SK-N-MC (cell line): Measurements from ENCODE around the gene SLFNL1.

ENCODE experiments used
- DNase-seq: peaks from one replicate; pipeline ENCODE4 v3.0.0-alpha.2; 2011; ENCODE audit warnings: low read depth, low spot score
- H3K27ac ChIP-seq: fragments of 200-600 bp; sonication (generic); 2 replicates; pipeline ENCODE4 v1.5.1; 2016; ENCODE audit warnings: mixed run types
- H3K36me3 ChIP-seq: fragments of 200-600 bp; sonication (generic); 2 replicates; pipeline ENCODE4 v1.6.1; 2017; ENCODE audit warnings: antibody characterized with exemption, low read length, mixed read lengths; ENCODE audit not compliant: insufficient read depth
- H3K4me3 ChIP-seq: fragments of 200-600 bp; sonication (generic); 2 replicates; pipeline ENCODE4 v1.5.1; 2016
- H3K9ac ChIP-seq: fragments of 200-600 bp; sonication (generic); 2 replicates; pipeline ENCODE4 v1.8.0; 2017; ENCODE audit warnings: mixed run types, mixed read lengths; ENCODE audit not compliant: insufficient read length
- H3K9me3 ChIP-seq: fragments of 200-600 bp; sonication (generic); 2 replicates; pipeline ENCODE4 v1.6.1; 2017; ENCODE audit warnings: low read depth, mild to moderate bottlenecking, antibody characterized with exemption, low read length, moderate library complexity, mixed read lengths
- EZH2 ChIP-seq: fragments of 200-600 bp; sonication (generic); IDR thresholded peaks from one replicate; pipeline ENCODE4 v1.6.1; 2017; ENCODE audit warnings: antibody characterized with exemption
- FOXP2 ChIP-seq: optimal IDR thresholded peaks from 2 replicates; pipeline ENCODE3; 2011; ENCODE audit warnings: mild to moderate bottlenecking, moderate library complexity; ENCODE audit not compliant: insufficient read depth; ENCODE audit errors: extremely low read length, control extremely low read depth
- POLR2AphosphoS5 ChIP-seq: IDR thresholded peaks from 2 replicates; pipeline ENCODE4 v1.6.1; 2012; ENCODE audit warnings: mild to moderate bottlenecking, low read depth, low read length, borderline replicate concordance

SLFNL1 gene

DNA sequence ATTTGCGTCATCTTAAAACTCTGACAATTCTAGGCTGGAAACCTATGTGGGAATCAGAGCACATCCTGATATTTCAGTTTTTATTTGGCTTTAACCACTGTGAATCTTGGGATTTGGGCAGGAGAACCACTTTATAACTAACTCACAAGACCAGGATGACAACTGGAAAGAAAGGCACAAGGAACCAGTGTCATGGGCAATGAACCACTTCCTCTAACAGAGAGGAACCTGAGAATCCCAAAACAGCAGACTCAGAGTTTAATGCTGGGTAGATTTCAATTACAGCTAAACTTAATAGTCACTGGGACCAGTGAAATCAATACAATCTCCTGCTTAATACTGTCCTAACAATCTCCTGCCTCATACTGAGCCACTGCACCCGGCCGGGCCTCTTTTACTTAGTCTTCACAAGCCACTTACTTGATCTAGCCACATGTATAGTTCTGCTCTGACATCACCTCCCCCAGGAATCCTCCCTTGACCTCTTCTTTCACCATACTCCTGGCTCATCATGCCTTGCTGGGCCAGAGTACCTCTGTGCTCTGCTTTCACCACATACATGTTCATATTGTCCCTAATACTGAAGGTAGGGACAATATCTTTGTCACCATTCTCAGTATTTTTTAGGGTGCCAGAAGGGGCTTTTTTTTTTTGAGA lies 20.2 kb upstream of the SLFNL1 start:
- Histone ChIP-seq H3K27ac (no peak overlapping the region), H3K4me3 (no peak overlapping the region), H3K9me3 (no peaks in the 10 kb centered on the region), H3K9ac (no peak overlapping the region), H3K36me3 (peaks cover 39% of the 10 kb centered on the region; the same call in 1 of the 2 replicates)
- DNase-seq = no peak
- TF ChIP-seq EZH2 (no peak), FOXP2 (no peak), POLR2AphosphoS5 (no peak)

DNA sequence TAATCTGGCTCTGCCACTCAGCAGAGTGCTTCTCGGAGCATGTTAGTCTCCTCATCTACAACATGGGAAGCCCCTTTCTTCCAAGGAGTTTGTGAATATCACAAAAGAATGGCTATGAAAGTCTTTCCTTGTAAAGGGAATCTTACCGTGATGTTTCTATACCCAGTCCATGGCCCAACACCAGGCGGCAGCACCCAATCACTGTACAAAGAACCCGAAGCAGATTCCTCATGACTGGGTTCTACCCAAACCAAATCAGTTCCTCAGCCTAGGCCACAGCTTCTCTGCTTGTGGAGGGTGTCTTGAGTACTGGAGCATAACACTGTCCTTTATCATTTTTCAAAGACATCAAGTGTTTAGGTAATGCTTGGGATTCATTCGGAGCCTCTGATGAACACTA lies 16.6 kb upstream of the SLFNL1 start:
- DNase-seq = no peak
- no peak overlapping the region for H3K4me3 ChIP-seq
- H3K27ac ChIP-seq = no peak overlapping the region
- no peak overlapping the region for H3K9ac ChIP-seq
- no peaks in the 10 kb centered on the region for H3K9me3 ChIP-seq
- TF ChIP-seq FOXP2 (no peak), EZH2 (no peak), POLR2AphosphoS5 (no peak)
- peaks cover 46% of the 10 kb centered on the region for H3K36me3 ChIP-seq

DNA sequence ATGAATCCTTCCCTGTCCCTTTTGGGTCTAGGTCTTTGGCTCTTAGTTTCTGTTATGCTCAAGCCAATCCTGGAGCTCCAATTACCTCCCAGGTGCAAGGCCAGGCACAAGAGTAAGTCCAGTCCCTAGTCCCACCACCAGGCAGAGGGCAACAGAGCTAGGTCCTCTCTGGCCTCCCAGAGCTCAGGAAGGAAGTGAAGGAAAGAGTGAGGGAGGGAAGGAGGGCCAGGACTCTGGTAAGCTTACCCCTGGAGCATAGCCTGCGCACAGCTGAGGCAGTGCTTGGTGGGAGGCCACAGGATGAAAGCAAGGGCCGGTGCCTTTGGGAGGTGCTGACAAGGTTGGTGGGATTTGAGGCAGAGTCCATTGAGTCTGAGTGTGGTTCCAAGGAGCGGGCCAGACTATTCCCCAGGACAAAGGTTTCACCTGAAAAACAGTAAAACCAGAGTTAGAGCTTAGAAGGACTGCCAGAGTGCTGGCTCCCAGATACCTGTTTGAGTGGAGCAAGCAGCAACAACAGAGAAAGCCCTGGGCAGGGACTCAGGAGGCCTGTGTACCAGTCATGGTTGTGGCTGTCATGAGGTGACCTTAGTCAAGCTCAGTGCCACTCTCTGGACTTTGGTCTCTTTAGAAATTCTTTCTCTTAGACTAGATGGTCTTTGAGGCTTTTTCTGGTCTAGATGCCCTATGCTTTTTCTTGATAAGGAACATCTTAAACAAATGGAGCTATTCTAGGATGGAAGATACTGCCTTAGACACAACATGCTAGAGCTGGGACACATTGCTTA lies 15.8 kb upstream of the SLFNL1 start:
- Histone ChIP-seq H3K9ac (no peak overlapping the region), H3K36me3 (peaks cover 50% of the 10 kb centered on the region), H3K4me3 (no peak overlapping the region), H3K27ac (no peak overlapping the region), H3K9me3 (no peaks in the 10 kb centered on the region)
- TF ChIP-seq EZH2 (no peak), POLR2AphosphoS5 (no peak), FOXP2 (no peak)
- no peak for DNase-seq

DNA sequence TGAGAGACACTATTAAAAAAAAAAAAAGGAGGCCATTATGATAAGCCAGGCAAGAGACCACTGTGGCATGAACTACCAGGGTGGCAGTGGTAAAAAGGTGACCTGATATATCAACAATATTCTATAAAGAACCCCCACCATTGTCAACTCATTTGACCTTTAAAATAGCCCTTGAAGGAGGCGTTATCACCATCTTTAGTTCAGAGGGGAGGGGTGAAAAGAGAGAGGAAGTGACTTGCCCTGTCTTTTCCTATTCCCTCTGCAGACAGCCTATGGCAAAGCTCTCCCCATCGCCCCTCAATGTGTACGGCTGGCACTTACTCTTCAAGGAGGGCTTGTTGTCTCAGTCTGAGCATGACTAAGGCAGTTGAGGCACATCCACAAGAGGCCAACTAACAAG lies 11.7 kb upstream of the SLFNL1 start:
- no peak for DNase-seq
- Histone ChIP-seq H3K27ac (no peak overlapping the region), H3K9ac (no peak overlapping the region), H3K36me3 (peaks cover 52% of the 10 kb centered on the region), H3K4me3 (no peak overlapping the region), H3K9me3 (no peaks in the 10 kb centered on the region)
- no peak for TF ChIP-seq POLR2AphosphoS5
- no peak for TF ChIP-seq FOXP2
- no peak for TF ChIP-seq EZH2

DNA sequence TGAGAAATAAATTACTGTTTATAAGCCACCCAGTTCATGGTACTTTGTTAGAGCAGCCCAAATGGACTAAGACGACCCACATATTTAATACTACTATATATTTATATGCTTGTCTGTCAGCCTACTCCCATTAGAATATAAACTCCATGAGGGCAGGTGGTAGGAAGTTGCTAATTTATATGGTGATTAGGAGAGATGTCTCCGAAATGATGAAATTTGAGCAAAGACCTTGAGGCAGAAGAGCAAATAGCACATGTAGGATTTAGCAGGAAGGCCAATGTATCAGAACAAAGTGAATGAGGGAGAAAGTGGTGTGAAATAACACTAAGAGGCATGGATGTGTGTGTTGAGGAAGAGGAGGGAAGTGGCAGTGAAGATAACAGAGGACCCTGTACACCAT lies 10.6 kb upstream of the SLFNL1 start:
- peaks cover 57% of the 10 kb centered on the region for H3K36me3 ChIP-seq

DNA sequence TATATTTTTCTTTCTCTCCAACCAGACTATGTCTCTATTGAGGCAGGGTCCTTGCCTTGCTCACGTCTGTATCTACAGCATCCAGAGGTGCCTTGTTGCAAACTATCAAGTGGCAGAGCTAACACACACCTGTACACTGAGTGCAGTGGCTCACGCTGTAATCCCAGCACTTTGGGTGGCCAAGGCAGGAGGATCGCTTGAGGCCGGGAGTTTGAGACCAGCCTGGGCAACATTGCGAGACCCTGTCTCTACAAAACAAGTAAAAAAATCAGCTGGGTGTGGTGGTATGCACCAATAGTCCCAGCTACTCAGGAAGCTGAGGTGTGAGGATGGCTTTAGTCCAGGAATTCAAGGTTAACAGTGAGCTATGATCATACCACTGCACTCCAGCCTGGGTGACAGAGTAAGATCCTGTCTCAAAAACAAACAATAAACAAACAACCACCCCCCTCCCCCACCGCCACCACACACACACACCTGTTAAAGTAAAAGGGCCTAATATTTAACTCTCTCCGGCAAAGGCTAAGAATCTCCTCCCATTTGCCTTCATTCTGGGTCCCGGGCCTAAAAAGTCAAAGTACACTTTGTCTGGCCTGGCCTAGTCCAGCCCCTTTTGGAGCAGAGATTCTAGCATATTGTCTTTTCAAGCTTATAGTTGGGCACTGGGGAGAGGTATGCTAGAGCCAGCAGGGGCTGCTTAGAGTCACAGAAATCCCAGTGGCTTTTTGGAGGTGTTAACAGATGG lies 9.5 kb upstream of the SLFNL1 start:
- Histone ChIP-seq H3K36me3 (peaks cover 48% of the 10 kb centered on the region), H3K27ac (no peak overlapping the region), H3K4me3 (no peak overlapping the region), H3K9me3 (no peaks in the 10 kb centered on the region), H3K9ac (no peak overlapping the region)
- no peak for TF ChIP-seq EZH2
- no peak for TF ChIP-seq POLR2AphosphoS5
- TF ChIP-seq FOXP2 = no peak
- DNase-seq = no peak

More for the DNA sequence above, 10.6 kb upstream of the SLFNL1 start:
- H3K27ac ChIP-seq = no peak overlapping the region
- no peak overlapping the region for H3K9ac ChIP-seq
- DNase-seq = no peak
- TF ChIP-seq FOXP2 = no peak
- no peak for TF ChIP-seq EZH2
- no peak for TF ChIP-seq POLR2AphosphoS5
- H3K4me3 ChIP-seq = no peak overlapping the region
- H3K9me3 ChIP-seq = no peaks in the 10 kb centered on the region

DNA sequence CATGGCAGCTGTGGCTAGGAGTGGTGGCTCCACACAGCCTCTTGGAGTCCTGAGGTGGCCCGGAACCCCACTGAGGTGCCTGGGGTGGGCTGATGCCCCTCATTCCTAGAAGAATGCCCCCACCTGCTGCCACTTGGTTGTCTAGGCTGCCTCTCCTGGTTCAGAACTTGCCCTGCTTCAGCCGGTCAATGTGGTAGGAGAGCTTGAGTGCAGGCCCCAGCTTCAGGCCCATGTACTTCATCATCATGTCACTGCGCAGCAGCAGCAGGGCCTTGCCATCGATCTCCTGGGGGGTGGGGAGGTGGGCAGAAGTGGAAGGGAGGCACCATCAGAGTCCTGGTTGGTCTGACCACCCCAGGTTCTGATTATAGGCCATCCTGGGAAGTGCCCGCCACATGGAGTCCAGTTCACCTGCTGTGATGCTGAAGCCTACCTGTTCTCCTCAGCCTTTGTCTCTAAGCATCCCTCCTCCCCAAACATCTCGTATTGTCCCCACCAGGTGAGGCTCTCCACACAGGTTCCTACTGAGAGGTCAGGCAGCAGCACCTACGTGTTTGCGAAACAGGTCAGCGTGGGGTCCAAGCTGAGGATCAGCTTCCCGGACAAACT lies 6.6 kb upstream of the SLFNL1 start:
- Histone ChIP-seq H3K4me3 (no peak overlapping the region), H3K27ac (no peak overlapping the region), H3K36me3 (peaks cover 26% of the 10 kb centered on the region), H3K9ac (no peak overlapping the region), H3K9me3 (no peaks in the 10 kb centered on the region)
- DNase-seq = no peak
- TF ChIP-seq FOXP2 (no peak), EZH2 (no peak), POLR2AphosphoS5 (no peak)
